Liver (tissue), 9 donors: ENCODE results near the gene DAAM1. TPM values are rescaled to one million over a fixed set of nuclear protein-coding genes. Genes with fewer than 3 reads are reported as not detected.

Source experiments
- DNase-seq: peaks from one replicate; pipeline ENCODE4 v3.0.0-alpha.2; 2017; ENCODE audit warnings: low spot score
- H3K27ac ChIP-seq, 2 donors: one replicate each; pipeline ENCODE4 v1.7.0; 2013; ENCODE audit warnings: inconsistent platforms in 2 of 2, low read length in 2 of 2, control low read depth in 1 of 2, low read depth in 1 of 2, mild to moderate bottlenecking in 1 of 2
- H3K27me3 ChIP-seq, 4 donors: one replicate each; pipeline versions ENCODE4 v1.6.1 to v1.7.0; 2013; ENCODE audit warnings: low read length in 3 of 4, inconsistent platforms in 1 of 4, mild to moderate bottlenecking in 1 of 4, moderate library complexity in 1 of 4; ENCODE audit not compliant: control insufficient read depth in 4 of 4, insufficient read depth in 4 of 4
- H3K36me3 ChIP-seq, 4 donors: one replicate each; pipeline versions ENCODE4 v1.6.1 to v1.7.0; 2013; ENCODE audit warnings: low read length in 3 of 4, mild to moderate bottlenecking in 3 of 4, low read depth in 1 of 4, moderate library complexity in 1 of 4; ENCODE audit not compliant: control insufficient read depth in 4 of 4, insufficient read depth in 3 of 4
- H3K4me1 ChIP-seq, 4 donors: one replicate each; pipeline versions ENCODE4 v1.6.1 to v1.7.0; 2013; ENCODE audit warnings: low read length in 3 of 4, mild to moderate bottlenecking in 3 of 4, moderate library complexity in 1 of 4; ENCODE audit not compliant: control insufficient read depth in 4 of 4, insufficient read depth in 4 of 4
- H3K4me3 ChIP-seq, 3 donors: one replicate each; pipeline versions ENCODE4 v1.6.1 to v1.7.0; 2013; ENCODE audit warnings: low read length in 3 of 3, control low read depth in 1 of 3, low read depth in 1 of 3, mild to moderate bottlenecking in 1 of 3
- H3K9ac ChIP-seq, 2 donors: one replicate each; pipeline ENCODE4 v1.7.0; 2013; ENCODE audit warnings: low read length in 2 of 2, mild to moderate bottlenecking in 2 of 2, moderate library complexity in 2 of 2, control low read depth in 1 of 2, low read depth in 1 of 2
- H3K9me3 ChIP-seq, 4 donors: one replicate each; pipeline versions ENCODE4 v1.6.1 to v1.7.0; 2013; ENCODE audit warnings: low read length in 3 of 4; ENCODE audit not compliant: control insufficient read depth in 4 of 4
- ATF3 ChIP-seq: IDR thresholded peaks from 2 replicates; pipeline ENCODE4 v1.6.1; 2016; ENCODE audit warnings: antibody characterized with exemption
- CTCF ChIP-seq: fragments of 150-350 bp; IDR thresholded peaks from 2 replicates; pipeline ENCODE4 v1.5.1; 2017; ENCODE audit warnings: improper control_type of control experiment, low read depth, low read length; ENCODE audit not compliant: missing input control
- EGR1 ChIP-seq, 2 donors: IDR thresholded peaks; 2 replicates each; pipeline ENCODE4 v1.6.1; 2016 to 2018; ENCODE audit warnings: antibody characterized with exemption in 2 of 2, low read depth in 2 of 2
- FOXA1 ChIP-seq: IDR thresholded peaks from 2 replicates; pipeline ENCODE4 v1.6.1; 2016; ENCODE audit warnings: antibody characterized with exemption
- FOXA2 ChIP-seq: IDR thresholded peaks from 2 replicates; pipeline ENCODE4 v1.6.1; 2016; ENCODE audit warnings: antibody characterized with exemption
- GABPA ChIP-seq, 2 donors: IDR thresholded peaks in 1 of 2; conservative IDR thresholded peaks in 1 of 2; 2 replicates each; pipeline ENCODE4 v1.6.1; 2016; ENCODE audit warnings: antibody characterized with exemption in 2 of 2, mild to moderate bottlenecking in 1 of 2, moderate library complexity in 1 of 2
- HNF4A ChIP-seq, 2 donors: conservative IDR thresholded peaks; 2 replicates each; pipeline ENCODE4 v1.6.1; 2016; ENCODE audit warnings: antibody characterized with exemption in 2 of 2, mild to moderate bottlenecking in 2 of 2
- HNF4G ChIP-seq: IDR thresholded peaks from 2 replicates; pipeline ENCODE4 v1.6.1; 2016; ENCODE audit warnings: antibody characterized with exemption
- JUND ChIP-seq, 2 donors: IDR thresholded peaks; 2 replicates each; pipeline ENCODE4 v1.6.1; 2016; ENCODE audit warnings: antibody characterized with exemption in 2 of 2
- MAX ChIP-seq: IDR thresholded peaks from 2 replicates; pipeline ENCODE4 v1.6.1; 2016; ENCODE audit warnings: antibody characterized with exemption
- NR2F2 ChIP-seq: IDR thresholded peaks from 2 replicates; pipeline ENCODE4 v1.6.1; 2016; ENCODE audit warnings: antibody characterized with exemption
- RAD21 ChIP-seq, 2 donors: IDR thresholded peaks; 2 replicates each; pipeline ENCODE4 v1.6.1; 2016; ENCODE audit warnings: antibody characterized with exemption in 2 of 2, mild to moderate bottlenecking in 2 of 2
- RXRA ChIP-seq, 2 donors: IDR thresholded peaks; 2 replicates each; pipeline ENCODE4 v1.6.1; 2017 to 2018; ENCODE audit warnings: antibody characterized with exemption in 2 of 2, mild to moderate bottlenecking in 1 of 2
- SP1 ChIP-seq: IDR thresholded peaks from 2 replicates; pipeline ENCODE4 v1.6.1; 2018; ENCODE audit warnings: antibody characterized with exemption, mild to moderate bottlenecking
- TAF1 ChIP-seq: conservative IDR thresholded peaks from 2 replicates; pipeline ENCODE4 v1.6.1; 2016; ENCODE audit warnings: antibody characterized with exemption, mild to moderate bottlenecking
- YY1 ChIP-seq: IDR thresholded peaks from 2 replicates; pipeline ENCODE4 v1.6.1; 2016; ENCODE audit warnings: antibody characterized with exemption, mild to moderate bottlenecking
- WGBS: extraction: QIAGEN DNeasy Blood & Tissue Kit; methylation state at CpG from one replicate; pipeline ENCODE4 v1.1.7; 2013; 5-methylcytosine and 5-hydroxymethylcytosine counted together
- polyA plus RNA-seq, 2 donors: library from polyadenylated mRNA; stranded (reverse) in 1 of 2; unstranded in 1 of 2; fragments of 200-250 nt in 1 of 2; fragments of >200 nt in 1 of 2; fragmentation: Nextera tagmentation in 1 of 2; extraction: Ambion mirVana in 1 of 2; gene quantifications; one replicate each; pipeline versions ENCODE4 v1.2.1 to v1.2.3, GENCODE V29; 2013 to 2015
- total RNA-seq, 2 donors: library from RNA; depleted of rRNA; stranded (reverse); fragments of >200 nt; gene quantifications; one replicate each; pipeline ENCODE4 v1.2.3, GENCODE V29; 2014
- donor health status: healthy.
- donor health status: healthy.
- donor health status: healthy.
- donor health status: healthy.
- donor health status: healthy.

The DAAM1 gene
- total and polyA plus RNA-seq, 4 donors: 9.5 to 28.4 (median 18.5) TPM

GRCh38 chr14:59139324-59139723 lies 49.1 kb upstream of the DAAM1 start:
- TF ChIP-seq EGR1 (IDR thresholded peaks at IDR 0.05; ENCODE audit: low read depth in 2 of 2): no peak
- no peak for TF ChIP-seq TAF1
- no peak for TF ChIP-seq FOXA2
- TF ChIP-seq GABPA (IDR thresholded peaks at IDR 0.05 in 1 of 2, conservative IDR thresholded peaks at IDR 0.05 in 1 of 2): no peak
- no peak for TF ChIP-seq CTCF
- no peak for TF ChIP-seq ATF3
- TF ChIP-seq RXRA (IDR thresholded peaks at IDR 0.05): no peak
- TF ChIP-seq HNF4G: no peak
- no peak for TF ChIP-seq JUND (IDR thresholded peaks at IDR 0.05)
- TF ChIP-seq YY1: no peak
- no peak for TF ChIP-seq HNF4A (conservative IDR thresholded peaks at IDR 0.05)
- TF ChIP-seq FOXA1: no peak
- TF ChIP-seq SP1: no peak
- TF ChIP-seq RAD21 (IDR thresholded peaks at IDR 0.05): no peak
- TF ChIP-seq MAX: no peak
- Histone ChIP-seq H3K9me3 (no peaks in the 10 kb centered on the region), H3K9ac (no peak overlapping the region), H3K4me1 (peaks cover 0 to 8% (median 3%) of the 10 kb centered on the region in 4 donors), H3K27me3 (no peaks in the 10 kb centered on the region), H3K27ac (no peak overlapping the region), H3K36me3 (no peaks in the 10 kb centered on the region), H3K4me3 (no peak overlapping the region)
- WGBS: 96% methylated on average over 5 of the region's 5 CpGs
- no peak for DNase-seq

- 52% methylated on average over 7 of the region's 7 CpGs for WGBS
- Histone ChIP-seq H3K9ac (no peak overlapping the region), H3K4me1 (peaks cover 0 to 8% (median 3%) of the 10 kb centered on the region in 4 donors), H3K9me3 (no peaks in the 10 kb centered on the region), H3K4me3 (no peak overlapping the region), H3K27me3 (no peaks in the 10 kb centered on the region), H3K36me3 (no peaks in the 10 kb centered on the region), H3K27ac (no peak overlapping the region)
- no peak for TF ChIP-seq NR2F2
- no peak for TF ChIP-seq FOXA2
- no peak for TF ChIP-seq YY1
- no peak for TF ChIP-seq MAX
- TF ChIP-seq ATF3: no peak
- no peak for TF ChIP-seq RXRA (IDR thresholded peaks at IDR 0.05)
- TF ChIP-seq HNF4G: no peak
- DNase-seq: no peak
Observed at GRCh38 chr14:59140106-59140843, 48.2 kb upstream of the DAAM1 start.
